Activated T-cell treated with anti-CD3 and anti-CD28 coated beads, Interleukin-2, amount 50 U/mL, for 48 hours (primary cell): ENCODE measurements around the gene PRDX4.
A peak's percentile ranks its signal among the peaks of the same experiment; 100 is the strongest.
"Not testable (repeated sequence)": the region's sequence is repeated elsewhere in the genome, so short reads cannot be mapped to it uniquely, and the experiment has no call there.

Experiments
- DNase-seq, 2 experiments: peaks; one replicate each; pipeline ENCODE4 v3.0.0-alpha.2; 2020

Gene PRDX4

GRCh38 chrX:23667239-23668177, at the start of gene PRDX4:
PRDX4 (plus strand) TSS chrX:23667493; CDS start chrX:23667571, 78 bp downstream.
- peak; percentile 80 to 85 for DNase-seq

- DNase-seq = no peak
These were observed 45.5 kb upstream of the PRDX4 start for GRCh38 chrX:23621621-23622265.

GRCh38 chrX:23623797-23624196, 43.5 kb upstream of the PRDX4 start:
- DNase-seq = no peak

GRCh38 chrX:23626651-23627050, 40.6 kb upstream of the PRDX4 start:
- DNase-seq = no peak

GRCh38 chrX:23628131-23628530, 39.2 kb upstream of the PRDX4 start:
- no peak for DNase-seq

- no peak for DNase-seq
These were observed 36.2 kb upstream of the PRDX4 start for GRCh38 chrX:23631136-23631535.

- no peak for DNase-seq
These were observed 33.3 kb upstream of the PRDX4 start for GRCh38 chrX:23633834-23634580.

GRCh38 chrX:23637187-23637586, 30.1 kb upstream of the PRDX4 start:
- peak; percentile 80 to 83 for DNase-seq

- no peak for DNase-seq
These were observed 24.3 kb upstream of the PRDX4 start for GRCh38 chrX:23643020-23643419.

- no peak for DNase-seq
These were observed 22.5 kb upstream of the PRDX4 start for GRCh38 chrX:23644744-23645143.

- no peak for DNase-seq
These were observed 11.2 kb upstream of the PRDX4 start for GRCh38 chrX:23656091-23656490.

GRCh38 chrX:23656684-23657083, 10.6 kb upstream of the PRDX4 start:
- DNase-seq = no peak

GRCh38 chrX:23659339-23659738, 8.0 kb upstream of the PRDX4 start:
- no peak for DNase-seq

- not testable (repeated sequence) for DNase-seq
These were observed 7.1 kb upstream of the PRDX4 start for GRCh38 chrX:23660083-23660765.

- no peak for DNase-seq
These were observed 6.5 kb upstream of the PRDX4 start for GRCh38 chrX:23660766-23661132.

- DNase-seq = no peak
These were observed 5.6 kb upstream of the PRDX4 start for GRCh38 chrX:23661671-23662070.

- DNase-seq = no peak
These were observed 5.1 kb upstream of the PRDX4 start for GRCh38 chrX:23662187-23662586.

- DNase-seq = no peak
These were observed 4.4 kb upstream of the PRDX4 start for GRCh38 chrX:23662853-23663252.

- no peak for DNase-seq
These were observed 2.8 kb upstream of the PRDX4 start for GRCh38 chrX:23664496-23664895.

GRCh38 chrX:23666282-23666681, 1.0 kb upstream of the PRDX4 start:
- no peak for DNase-seq

- DNase-seq = no peak
These were observed 1.0 kb downstream of the PRDX4 start for GRCh38 chrX:23668335-23668734.

- no peak for DNase-seq
These were observed 3.2 kb downstream of the PRDX4 start for GRCh38 chrX:23670528-23670927.

GRCh38 chrX:23673108-23673507, 5.8 kb downstream of the PRDX4 start:
- no peak for DNase-seq
